GM13977 (cell line): ENCODE data around the gene PXMP2.
A peak's percentile ranks its signal among the peaks of the same experiment; 100 is the strongest.

Experiments
- DNase-seq: peaks from one replicate; pipeline ENCODE4 v3.0.0; 2012; ENCODE audit warnings: low spot score
- CTCF ChIP-seq: IDR thresholded peaks from 2 replicates; pipeline ENCODE4 v1.5.1; 2012; ENCODE audit warnings: mild to moderate bottlenecking, control low read depth; ENCODE audit not compliant: insufficient read depth; ENCODE audit errors: extremely low read depth, missing control alignments
- in situ Hi-C: fragments of 300-500 bp; cut with MboI; formaldehyde crosslinking; loops from one replicate; pipeline ENCODE4 v1.12.0; 2022; ENCODE audit warnings: low sequenced_read_pairs, low pct_unique_long_range_greater_than_20kb, mixed read lengths, inconsistent platforms; ENCODE audit not compliant: unreplicated experiment

PXMP2 gene

DNA sequence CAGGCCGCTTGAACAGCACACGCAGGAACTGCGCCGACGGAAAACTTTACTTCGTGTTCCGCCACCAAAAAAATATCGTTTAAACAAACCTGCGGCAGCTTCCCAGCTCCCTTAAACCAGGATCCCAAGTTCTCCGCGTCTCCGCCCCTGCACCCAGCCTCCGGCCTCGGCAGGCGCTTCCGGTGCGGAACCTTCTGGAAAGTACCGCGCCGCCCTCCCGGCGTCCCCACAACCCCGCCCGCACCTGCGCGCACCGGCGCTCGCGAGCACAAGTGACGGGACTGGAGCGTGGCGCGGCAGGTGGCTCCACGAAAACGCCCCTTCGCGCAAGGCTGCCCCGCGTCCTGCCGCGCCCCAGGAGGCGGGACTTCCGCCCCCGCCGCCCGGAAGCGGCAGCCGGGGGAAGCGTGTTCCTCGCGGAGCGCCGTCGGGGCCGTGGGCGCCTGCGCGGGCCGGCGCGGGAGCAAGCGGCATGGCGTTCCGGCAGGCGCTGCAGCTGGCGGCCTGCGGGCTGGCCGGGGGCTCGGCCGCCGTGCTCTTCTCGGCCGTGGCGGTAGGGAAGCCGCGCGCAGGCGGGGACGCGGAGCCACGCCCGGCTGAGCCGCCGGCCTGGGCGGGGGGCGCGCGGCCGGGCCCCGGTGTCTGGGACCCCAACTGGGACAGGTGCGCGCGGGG is 23.2 kb downstream of the PXMP2 start, which contains the start of gene PGAM5:
Gene PGAM5 (plus strand): TSS at position 438 of the 675 bp plus-strand sequence. CDS start 35 bp downstream, at position 473.
- DNase-seq: peak; percentile 98
- TF ChIP-seq CTCF: peak; percentile 5
- in situ Hi-C loops: no loop called here

DNA sequence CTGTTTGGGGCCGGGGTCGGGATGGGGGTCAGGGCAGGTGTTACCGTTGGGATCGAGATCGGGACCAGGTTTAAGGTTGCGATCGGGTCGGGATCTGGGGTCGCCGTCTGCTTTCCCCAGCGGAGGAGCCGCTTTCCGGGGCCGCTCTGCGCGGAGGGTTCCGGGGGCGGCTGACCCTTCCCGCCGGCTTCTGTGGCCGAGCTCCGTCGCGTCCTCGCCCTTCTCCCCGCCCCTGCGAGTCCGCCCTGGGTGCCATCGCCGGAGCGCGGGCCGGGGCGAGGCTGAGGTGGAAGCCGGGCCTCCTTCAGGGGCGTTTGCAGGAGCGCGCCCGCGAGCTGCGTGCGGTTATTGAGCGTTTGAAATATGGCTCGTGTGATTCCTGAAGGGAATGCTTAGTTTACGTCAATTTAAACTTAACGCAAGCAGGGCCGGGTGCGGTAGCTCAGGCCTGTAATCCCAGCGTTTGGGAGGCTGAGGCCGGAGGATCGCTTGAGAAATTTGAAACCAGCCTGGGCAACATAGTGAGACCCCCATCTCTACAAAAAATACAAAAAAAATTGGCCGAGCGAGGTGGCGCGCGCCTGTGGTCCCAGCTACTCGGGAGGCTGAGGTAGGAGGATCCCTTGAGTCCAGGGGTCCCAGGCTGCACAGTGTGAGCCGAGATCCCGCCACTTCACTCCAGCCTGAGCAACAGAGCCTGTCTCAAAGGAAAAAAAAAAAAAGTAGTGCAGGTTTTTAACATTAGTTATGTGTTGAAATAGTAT is 23.9 kb downstream of the PXMP2 start:
- DNase-seq: no peak
- TF ChIP-seq CTCF: no peak
- in situ Hi-C loops: no loop called here

DNA sequence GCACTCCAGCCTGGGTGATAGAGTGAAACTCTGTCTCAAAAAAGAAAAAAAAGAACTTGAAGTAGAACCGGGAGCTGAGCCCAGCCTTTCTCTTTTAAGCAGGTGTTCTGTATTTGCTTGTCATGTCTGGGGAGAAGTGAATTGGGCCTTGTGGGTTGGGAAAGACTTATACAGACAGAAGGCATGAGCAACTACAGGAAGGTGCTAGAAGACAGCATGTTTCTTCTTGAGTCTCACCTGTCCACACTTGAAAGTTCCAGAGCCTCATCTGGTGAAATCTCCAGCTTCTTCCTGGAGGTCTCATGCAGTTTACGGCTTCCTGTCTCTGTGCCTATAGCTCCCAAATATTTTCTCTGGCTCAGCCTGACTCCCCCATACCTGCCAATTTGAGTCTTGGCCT is 25.7 kb downstream of the PXMP2 start:
- DNase-seq: no peak
- no peak for TF ChIP-seq CTCF
- in situ Hi-C loops: no loop called here

DNA sequence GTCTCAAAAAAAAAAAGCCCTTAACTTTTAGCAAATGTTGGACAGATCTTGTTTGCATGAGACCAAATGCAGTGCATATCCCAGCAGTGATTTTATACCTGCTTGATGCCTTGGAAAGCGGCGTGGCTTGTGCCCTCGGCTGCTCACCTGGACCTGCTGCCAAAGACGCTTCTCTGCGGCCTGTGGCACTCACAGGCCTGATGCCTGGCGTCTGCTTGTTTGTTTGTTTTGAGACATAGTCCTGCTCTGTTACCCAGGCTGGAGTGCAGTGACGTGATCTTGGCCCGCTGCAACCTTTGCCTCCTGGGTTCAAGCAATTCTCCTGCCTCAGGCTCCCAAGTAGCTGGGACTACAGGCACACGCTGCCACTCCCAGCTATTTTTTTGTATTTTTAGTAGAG is 28.5 kb downstream of the PXMP2 start:
- no peak for TF ChIP-seq CTCF
- in situ Hi-C loops: no loop called here
- no peak for DNase-seq

- no peak for TF ChIP-seq CTCF
- DNase-seq: no peak
- in situ Hi-C loops: no loop called here
These were observed 29.0 kb downstream of the PXMP2 start for GRCh38 chr12:132716356-132716755.

GRCh38 chr12:132717011-132717410 is 29.6 kb downstream of the PXMP2 start:
- in situ Hi-C loops: no loop called here

More at GRCh38 chr12:132717011-132717410, 29.6 kb downstream of the PXMP2 start:
- no peak for DNase-seq
- TF ChIP-seq CTCF: no peak
